ENCODE measurements around the gene CCDC167.
"Not testable (repeated sequence)": the region's sequence is repeated elsewhere in the genome, so short reads cannot be mapped to it uniquely, and the experiment has no call there.

Gene CCDC167

DNA sequence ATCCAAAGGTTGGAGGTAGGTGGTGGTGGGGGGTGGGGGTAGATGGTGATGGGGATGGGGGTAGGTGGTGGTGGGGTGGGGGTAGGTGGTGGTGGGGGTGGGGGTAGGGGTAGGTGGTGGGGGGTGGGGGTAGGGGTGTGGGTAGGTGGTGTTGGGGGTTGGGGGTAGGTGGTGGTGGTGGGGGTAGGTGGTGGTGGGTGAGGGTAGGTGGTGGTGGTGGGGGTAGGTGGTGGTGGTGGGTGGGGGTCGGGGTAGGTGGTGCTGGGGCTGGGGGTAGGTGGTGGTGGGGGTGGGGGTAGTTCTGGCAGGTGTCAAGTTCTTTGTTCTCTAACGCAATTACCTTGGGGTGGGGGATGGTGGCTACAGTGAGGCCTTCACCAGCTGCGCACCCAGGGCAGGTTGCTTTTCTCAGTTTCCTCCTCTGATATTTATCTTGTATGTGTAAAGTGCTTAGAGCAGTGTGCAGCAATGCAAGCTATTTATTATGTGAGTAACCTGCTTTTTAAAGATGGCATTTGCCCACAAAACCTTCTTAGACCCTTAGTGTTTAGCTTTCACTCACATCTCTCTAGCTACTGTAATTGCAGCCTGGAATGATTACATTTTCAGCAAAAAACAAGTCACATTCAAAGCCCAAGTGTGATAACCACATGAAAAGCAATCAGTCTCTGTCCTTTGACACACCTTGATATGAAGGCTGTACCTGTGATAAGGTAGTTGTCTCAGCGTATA, 8.2 kb upstream of the CCDC167 start:
- DNase-seq (ENCODE audit: low spot score): peak; percentile 65

DNA sequence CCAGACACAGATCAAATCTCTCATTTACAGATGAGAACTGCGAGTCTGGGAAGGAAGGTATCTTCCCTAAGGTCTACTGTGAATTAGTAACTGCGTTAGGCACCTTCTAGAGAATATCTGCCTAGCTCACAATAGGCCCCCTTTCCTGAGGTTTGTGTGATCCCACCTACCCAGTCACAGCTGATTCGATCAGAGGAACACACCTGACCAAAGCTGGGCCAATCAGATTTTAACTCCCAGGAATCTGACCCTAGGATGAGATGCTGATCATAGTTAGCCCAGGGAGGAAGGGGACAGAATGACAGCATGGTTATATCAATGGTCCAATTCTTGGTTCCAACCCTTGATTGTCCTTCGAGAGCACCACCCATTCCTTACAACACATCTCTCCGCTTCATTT, 7.4 kb upstream of the CCDC167 start:
- DNase-seq (ENCODE audit: low spot score): no peak

DNA sequence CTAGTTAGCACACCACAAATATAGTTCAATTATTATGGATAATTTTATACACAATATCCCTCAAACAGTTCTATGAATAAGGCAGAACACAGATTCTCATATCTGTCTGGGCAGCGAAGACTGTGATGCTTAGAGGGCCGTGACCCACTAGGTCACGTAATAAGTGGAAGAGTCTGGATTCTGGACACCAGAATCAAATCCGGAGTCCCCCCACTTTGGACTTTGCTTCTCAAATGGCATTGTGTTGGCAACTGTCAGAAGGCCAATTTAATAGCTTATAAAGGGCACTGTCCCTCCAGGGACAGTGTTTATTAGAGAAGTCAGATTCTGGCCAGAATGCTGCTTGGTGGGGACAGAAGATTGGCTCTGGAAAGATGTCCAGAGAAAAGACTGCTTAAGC, 6.8 kb upstream of the CCDC167 start:
- DNase-seq (ENCODE audit: low spot score): no peak

DNA sequence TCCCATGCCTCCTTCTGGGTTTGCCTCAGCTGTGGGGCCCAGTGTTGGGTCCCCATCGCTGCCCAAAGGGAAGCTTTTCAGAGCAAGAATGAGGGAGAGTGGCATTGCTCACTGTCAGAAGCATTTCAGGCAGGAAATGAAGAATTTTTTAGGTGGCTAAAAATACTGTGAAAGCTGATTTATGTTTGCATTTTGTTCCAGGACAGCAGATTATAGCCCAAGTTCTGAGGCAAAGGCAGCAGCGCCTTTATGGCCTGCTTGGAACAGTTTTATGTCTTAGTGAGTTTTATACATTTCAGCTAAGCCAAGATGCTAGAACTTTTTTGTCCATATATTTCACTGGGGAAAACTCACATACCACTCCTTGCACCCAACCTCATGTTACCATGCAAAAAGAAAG, 4.3 kb upstream of the CCDC167 start:
- DNase-seq (ENCODE audit: low spot score): no peak

DNA sequence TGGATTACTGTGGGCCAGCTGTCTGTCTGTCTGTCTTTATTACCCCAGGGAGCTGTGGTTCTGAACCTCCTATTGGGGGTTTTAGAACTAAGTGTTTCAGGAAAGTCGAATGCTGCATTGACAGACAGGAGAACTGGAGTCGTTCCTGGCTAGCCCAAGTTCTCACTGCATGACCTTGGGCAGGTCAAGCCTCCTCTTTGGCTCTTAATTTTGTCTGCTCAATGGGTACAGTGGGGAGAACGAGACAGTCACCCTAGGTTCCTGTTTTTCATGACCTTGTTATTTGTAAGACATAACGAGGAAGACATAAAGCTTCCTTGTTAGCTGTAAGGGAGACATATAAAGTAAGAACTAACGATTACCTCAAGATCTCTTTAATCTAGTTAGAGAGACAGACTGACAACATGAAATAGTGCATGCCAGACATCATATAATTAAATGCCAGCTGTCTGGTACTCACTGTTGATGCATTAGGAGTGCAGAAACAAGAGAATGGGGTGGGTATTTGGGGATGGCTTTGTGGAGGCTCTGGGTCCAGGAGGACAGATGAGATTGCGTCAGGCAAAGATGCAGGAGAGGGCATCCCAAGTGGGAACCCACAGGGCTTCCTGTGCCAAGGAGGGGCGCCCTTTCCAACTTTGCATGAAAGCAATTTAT, 3.7 kb upstream of the CCDC167 start:
- peak; percentile 48 for DNase-seq (ENCODE audit: low spot score)

DNA sequence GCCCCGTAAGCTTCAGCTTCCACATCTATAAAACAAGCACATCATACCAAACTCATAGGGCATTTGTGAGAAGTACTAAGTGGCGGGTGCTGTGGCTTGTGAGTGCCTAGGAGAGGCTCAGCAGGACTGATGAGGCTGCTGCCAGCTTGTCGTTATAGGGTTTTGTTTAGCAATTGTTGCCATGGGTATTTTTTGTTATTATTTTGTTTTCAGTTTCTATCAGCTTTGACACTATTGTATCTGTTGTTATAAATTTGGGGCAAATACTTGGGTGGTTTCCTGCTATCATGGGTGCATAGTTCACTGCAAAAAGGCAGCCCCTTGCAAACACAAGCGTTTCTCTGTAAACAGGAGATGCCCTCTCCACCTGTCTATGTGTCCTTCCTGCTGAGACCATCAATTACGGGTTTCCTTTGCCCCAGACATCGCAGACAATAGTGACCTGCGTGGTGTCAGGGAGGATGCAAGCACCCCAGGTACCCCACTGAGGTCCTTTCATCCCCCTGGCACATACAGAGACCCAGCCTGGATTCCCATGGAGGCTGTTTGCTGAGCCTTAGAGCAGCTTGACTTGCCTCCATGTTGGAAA, 3.1 kb upstream of the CCDC167 start:
- DNase-seq (ENCODE audit: low spot score): peak; percentile 92

DNA sequence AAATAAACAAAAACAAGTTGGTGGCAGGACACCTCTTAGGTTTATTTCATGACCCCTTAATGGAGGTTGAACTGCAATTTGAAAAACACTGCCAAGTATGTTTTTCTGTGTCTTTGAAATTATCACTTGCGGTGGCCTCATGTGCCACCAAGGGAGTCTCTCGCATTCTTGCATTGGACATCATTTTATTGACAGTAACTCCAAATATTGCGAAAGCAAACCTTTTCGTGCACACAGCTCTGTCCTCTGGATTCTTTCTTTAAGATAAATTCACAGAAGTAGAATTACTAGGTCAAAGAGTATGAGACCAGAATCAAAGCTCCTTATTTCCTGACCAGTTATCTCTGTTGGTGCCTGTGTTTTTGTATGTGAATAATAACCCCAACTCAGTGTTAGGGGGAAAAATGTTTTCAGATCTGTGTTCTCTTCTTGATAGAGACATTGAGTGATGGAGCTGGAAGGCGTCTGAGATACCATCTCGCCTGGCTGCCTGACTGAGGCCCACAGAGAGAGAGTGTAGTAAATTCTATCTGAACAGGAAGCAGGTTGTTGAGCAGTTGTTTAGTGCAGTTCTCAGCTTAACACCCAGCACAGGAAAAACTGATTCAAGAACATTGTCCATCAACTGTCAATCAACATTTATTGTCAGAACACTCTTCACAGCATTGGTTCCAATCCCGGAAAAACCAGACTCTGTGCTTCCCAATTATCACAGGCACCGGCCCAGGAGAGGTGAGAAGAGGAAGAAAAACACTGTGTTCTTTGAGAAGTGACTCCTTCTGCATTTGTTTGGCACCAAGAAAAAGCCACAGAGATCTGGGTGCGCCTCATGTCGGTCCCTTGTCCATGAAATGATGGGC, 2.2 kb upstream of the CCDC167 start:
- DNase-seq (ENCODE audit: low spot score): peak; percentile 73

DNA sequence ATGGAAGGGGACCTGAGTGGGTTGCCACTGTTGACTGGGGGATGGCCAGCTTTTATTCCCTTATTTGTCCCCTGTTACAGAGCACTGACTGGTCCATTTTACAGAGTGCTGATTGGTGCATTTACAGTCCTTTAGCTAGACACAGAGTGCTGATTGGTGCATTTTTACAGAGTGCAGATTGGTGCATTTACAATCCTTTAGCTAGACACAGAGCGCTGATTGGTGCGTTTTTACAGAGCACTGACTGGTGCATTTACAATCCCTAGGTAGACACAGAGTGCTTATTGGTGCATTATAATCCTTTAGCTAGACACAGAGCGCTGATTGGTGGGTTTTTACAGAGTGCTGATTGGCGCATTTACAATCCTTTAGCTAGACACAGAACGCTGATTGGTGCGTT, 1.2 kb upstream of the CCDC167 start:
- DNase-seq (ENCODE audit: low spot score): not testable (repeated sequence)

DNA sequence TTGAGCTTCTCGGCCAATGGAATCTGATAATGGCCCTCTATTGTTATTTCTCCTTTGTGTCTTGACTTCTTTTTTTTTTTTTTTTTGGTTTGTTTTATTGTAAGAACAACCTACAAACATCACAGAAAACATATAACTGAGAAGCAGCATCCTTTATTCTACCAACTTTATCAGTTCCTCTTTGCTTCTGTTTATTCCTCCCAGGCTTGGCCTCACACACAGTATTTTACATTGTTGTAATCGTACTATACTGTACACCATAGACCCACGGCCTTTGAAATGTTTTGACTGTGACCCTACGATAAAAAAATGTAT, 558 bp upstream of the CCDC167 start:
- no peak for DNase-seq (ENCODE audit: low spot score)

DNA sequence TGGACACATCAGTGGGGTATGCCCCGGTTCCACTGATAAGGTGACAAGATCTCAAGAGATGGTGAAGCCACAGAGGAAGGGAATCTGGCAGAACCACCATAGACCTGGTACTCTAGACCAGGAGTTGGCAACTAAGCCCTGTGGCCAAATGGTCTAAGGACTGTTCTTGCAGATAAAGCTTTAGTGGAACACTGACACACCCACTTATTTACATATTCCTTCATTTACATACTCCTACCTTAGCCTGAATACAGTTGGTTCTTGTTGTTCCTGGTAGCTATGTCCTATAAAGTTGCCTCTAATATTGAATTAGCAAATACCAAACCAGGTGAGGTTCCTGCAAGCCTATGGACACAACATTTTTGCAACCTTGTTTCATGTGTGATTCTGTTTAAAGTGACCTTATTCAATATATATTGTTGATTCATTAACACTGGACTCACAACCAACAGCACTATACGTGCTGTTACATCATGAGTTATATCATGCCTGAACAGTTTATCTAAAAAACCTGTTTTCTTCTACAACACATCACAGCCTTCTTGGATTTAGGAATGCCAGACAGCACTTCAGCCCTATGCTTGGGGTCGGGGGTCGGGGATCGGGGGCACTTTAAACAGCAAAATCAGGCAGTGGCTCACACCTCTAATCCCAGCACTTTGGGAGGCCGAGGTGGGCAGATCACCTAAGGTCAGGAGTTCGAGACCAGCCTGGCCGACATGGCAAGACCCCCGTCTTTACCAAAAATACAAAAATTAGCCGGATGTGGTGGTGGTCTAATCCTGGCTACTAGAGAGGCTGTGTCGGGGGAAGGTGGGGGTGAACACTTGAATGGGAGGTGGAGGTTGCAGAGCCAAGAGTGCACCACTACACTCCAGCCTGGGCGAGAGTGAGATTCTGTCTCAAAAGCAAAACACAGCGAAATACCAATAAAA, 2.5 kb downstream of the CCDC167 start:
- DNase-seq (ENCODE audit: low spot score): no peak

DNA sequence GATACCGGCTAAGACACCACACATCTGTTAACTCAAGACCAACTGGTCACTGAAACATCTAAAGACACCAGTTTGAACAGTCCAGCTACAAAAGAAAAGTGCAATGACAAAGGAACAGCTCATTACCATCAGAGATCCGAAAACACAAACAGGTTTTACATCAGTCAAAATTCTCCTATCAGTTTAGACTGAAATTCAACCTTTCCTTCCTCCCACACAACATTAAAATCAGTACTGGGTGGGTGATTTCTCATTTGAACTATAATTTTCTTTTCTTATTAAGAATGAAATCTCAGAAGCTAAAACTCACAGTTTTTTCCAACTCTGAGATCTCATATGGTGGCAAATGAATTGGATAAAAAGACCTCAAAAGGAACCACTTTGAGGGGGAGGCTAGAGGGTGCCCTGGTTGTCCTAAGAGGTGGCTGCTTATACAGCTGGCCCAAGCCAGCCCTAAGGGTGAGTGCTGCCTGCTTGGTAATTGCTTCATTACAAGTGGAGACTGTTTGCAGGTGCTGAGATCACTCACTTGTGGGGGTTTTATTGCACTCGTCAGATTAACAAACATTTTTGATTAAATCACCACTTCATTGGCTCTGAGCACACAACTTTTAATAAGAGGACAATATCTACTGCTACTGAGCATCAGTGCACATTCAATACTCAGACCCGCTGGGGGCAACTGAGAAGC, 4.3 kb downstream of the CCDC167 start:
- DNase-seq (ENCODE audit: low spot score): no peak

DNA sequence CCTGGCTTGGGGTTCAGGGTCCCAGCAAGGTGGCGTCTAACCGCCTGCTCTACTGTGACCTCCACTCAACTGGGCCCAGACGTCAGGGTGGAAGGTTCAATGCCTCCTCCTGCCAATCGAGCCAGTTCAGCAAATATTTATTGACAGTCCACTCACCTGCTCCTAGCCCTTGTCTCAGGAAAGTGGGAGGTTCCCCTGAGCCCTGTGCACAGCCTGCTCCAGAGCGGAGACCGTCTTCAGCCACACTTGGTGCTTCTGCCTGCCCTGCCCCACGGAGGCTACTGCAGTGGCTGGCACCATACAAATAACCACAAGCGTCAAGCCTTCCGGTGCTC, 6.1 kb downstream of the CCDC167 start:
- DNase-seq (ENCODE audit: low spot score): no peak

DNA sequence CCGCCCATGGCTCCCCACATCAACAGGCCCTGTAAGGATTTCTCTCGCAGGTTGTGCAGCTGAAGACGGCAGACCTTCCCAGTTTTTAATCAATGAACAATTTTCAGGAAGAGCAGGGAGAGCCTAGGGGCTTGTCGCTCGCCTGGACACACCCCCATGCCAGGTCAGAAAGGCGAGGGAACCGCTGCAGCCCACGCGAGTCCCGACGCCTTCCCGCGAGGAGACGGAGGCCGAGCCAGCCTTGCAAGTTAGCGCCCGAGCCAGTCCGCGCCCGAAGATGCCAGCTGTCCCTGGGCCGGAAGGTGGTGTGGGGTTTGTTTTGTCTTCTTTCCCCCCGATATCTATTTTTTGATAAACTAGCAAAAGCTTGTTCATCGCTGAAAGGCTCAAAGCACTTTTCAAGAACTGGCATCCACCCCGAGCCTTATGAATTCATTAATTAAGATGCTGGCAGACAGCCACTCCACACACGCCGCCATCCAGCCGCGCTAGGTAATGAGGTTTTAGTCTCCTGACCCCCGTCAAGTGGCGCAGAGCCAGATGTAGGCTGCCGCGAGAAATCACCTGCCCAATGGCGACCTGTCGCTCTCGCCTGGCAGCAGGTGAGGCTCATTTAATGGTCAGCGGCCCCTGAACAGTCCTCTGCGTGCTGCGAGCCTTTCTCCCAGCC, 6.6 kb downstream of the CCDC167 start:
- no peak for DNase-seq (ENCODE audit: low spot score)

DNA sequence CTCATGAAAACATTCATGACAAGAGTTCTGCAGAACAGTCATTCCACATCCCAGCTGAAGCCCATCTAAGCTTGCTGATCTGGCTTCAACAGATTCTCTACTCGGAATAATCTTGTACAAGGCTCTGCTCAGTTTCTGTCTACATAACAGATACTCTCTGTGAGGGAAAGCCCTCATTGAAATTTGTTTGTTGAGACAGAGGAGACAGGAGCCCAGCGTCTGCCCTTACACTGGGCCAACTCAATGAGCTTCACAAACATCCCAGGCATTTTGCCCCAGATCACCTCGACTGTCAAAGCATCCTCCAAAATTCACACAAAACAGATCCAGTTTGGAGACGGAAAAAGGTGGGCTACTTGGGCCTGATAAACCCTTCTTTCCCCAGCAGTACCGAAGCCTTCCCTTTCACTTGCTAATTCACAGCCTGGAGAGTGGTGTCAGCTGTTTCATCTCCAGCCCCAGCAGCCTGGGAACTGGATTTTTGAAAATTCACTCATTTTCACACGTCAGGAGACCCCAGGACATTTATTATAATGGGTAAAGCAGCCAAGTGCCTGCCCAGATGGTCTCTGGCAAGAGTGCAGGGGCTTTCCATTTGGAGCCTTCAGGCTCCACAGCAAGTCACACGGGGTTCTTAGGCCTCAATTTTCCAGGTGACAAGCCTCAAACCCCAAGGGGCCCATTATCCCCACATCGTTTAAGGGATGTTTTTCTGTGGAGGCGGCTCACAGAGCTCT, 7.3 kb downstream of the CCDC167 start:
- DNase-seq (ENCODE audit: low spot score): no peak

DNA sequence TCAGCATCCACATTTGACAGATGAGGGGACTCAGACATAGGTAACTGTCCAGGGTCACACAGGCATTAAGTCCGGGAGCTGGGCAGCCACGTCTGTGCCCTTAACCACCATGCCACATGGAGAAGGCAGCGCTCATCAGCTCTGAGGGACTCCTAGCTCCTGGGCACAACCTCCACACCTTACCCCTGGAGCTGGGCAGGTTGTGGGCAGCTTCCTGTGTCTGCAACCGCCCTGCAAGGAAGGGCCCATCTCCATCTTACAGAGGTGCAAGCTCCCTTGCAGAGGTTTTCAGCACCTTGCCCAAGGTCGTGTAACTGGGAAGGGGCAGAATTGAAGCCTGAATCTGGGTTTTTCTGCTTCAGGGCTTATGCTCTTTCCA, 7.9 kb downstream of the CCDC167 start:
- no peak for DNase-seq (ENCODE audit: low spot score)

DNA sequence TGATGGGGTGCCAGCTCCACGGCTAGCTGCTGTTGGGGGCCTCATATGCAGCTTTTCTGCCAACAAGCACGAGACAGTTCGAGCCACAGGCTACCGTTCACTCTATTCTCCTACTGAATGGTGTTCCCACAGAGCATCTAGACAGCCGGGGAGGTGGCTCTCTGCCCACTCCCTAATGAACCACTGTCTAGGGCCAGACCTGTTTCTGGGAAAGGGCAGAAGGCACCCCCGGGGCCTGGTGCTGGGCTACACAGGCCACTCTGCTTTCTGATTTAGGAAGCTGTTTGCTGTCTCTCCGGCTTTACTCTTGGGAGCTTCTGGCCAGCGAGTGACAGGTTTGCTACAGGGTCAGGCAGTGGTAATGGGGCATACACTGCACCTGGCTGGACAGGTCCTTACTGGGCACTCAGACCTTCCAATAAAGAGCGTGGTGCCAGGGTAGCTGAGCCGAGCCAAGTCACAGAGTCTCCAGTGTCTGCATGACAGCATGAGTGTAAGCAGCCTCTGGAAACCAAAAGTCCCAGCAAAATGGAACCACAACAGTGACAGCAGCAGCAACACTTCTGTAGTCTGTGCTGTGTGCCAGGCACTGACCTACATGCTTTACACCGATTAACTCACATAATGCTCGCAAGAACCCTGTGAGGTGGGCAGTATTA, 8.4 kb downstream of the CCDC167 start:
- DNase-seq (ENCODE audit: low spot score): peak; percentile 27

DNA sequence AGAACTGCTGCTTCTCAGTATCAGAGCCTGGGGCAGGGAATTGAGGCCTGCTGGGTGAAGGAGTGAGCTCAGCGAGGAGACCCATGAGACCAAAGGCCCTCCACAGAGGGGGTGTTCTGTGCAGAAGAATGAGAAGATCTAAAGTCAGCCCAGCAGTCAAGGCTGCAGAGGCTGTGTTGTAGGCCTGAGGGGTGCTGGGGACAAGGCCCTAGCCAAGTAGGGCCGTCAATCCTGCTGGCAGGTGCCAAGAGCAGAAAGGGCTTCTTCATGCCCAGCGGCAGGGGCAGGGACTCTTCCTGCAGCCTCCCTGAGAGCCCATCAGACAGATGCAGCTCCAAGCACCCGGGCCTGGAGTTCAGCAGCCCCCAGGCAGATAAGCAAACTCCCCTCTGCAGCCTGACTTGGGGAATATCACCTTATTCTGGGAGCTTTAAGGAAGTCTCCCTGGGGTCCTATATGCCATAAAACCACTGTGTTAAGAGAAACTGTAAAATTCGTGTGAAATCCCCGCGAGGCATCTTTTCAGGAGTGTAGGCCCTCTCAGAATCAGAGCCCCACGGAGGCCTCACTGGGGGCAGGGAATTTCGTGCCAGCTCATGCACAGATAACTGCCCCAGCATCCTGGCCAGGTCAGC, 9.0 kb downstream of the CCDC167 start:
- DNase-seq (ENCODE audit: low spot score): peak; percentile 34

DNA sequence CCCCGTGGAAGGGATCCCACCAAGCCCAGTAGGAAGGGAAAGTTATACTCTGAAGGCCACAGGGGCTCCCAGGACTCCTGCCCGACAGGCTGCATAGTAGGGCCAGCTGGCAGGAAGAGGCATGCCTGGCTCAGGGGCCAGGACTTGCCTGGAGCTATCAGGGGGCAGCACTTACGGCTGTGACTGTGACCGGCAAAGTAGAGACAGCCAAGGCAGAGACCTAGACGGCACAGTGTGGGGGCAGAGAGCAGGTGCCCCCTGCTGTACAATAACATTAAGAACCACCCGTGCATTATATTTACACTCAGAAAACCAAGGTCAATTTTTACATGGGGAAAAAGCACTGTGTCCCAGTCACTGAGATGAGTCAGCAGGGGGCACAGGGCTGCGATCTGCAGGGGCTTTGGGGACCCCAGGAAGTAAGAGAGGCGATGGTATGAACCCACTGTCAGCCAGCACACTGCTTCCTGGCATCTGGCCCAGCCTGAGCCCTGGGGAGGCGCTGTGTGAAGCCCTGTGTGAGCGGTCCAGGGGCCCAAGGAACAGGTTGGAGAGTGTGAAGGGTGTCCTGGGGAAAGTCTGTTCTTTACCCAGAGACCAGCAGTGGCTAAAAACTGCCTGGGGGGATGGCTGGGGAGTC, 9.9 kb downstream of the CCDC167 start:
- peak; percentile 48 for DNase-seq (ENCODE audit: low spot score)

Measured in CD4-positive, alpha-beta T cell treated with Interleukin-2 at 100 ng/mL for 4 hours (primary cell).